Neutrophil (primary cell): ENCODE results near the gene BGLAP.

ENCODE experiments used
- H3K27ac ChIP-seq: fragments of 200-600 bp; sonication (generic); 2 replicates; pipeline ENCODE4 v1.5.1; 2016; ENCODE audit warnings: mild to moderate bottlenecking, moderate library complexity
- H3K27me3 ChIP-seq: fragments of 200-600 bp; sonication (generic); 2 replicates; pipeline ENCODE4 v1.6.0; 2016; ENCODE audit warnings: mild to moderate bottlenecking
- H3K36me3 ChIP-seq: fragments of 200-600 bp; sonication (generic); 2 replicates; pipeline ENCODE4 v1.5.1; 2017
- H3K4me1 ChIP-seq, 2 experiments: fragments of 200-600 bp in 1 of 2; sonication (generic) in 1 of 2; 1 replicate in 1 of 2; 2 replicates in 1 of 2; pipeline versions ENCODE4 v1.5.1 to v1.6.1; 2013 to 2016; ENCODE audit warnings: low read depth in 1 of 2, low read length in 1 of 2, mild to moderate bottlenecking in 1 of 2, moderate library complexity in 1 of 2; ENCODE audit not compliant: control insufficient read depth in 1 of 2, insufficient read depth in 1 of 2
- H3K4me3 ChIP-seq, 2 experiments: fragments of 200-600 bp in 1 of 2; sonication (generic) in 1 of 2; 1 replicate in 1 of 2; 2 replicates in 1 of 2; pipeline ENCODE4 v1.5.1; 2013 to 2016; ENCODE audit warnings: low read depth in 1 of 2, low read length in 1 of 2, mild to moderate bottlenecking in 1 of 2, moderate library complexity in 1 of 2
- H3K9me3 ChIP-seq: fragments of 200-600 bp; sonication (generic); 2 replicates; pipeline ENCODE4 v1.5.1; 2016
- TF ChIP-seq, protein P1 (sequence below): fragments of 200-600 bp; sonication (generic); IDR thresholded peaks from 2 replicates; pipeline ENCODE4 v1.5.1; 2016; ENCODE audit warnings: antibody characterized with exemption

BGLAP gene

DNA sequence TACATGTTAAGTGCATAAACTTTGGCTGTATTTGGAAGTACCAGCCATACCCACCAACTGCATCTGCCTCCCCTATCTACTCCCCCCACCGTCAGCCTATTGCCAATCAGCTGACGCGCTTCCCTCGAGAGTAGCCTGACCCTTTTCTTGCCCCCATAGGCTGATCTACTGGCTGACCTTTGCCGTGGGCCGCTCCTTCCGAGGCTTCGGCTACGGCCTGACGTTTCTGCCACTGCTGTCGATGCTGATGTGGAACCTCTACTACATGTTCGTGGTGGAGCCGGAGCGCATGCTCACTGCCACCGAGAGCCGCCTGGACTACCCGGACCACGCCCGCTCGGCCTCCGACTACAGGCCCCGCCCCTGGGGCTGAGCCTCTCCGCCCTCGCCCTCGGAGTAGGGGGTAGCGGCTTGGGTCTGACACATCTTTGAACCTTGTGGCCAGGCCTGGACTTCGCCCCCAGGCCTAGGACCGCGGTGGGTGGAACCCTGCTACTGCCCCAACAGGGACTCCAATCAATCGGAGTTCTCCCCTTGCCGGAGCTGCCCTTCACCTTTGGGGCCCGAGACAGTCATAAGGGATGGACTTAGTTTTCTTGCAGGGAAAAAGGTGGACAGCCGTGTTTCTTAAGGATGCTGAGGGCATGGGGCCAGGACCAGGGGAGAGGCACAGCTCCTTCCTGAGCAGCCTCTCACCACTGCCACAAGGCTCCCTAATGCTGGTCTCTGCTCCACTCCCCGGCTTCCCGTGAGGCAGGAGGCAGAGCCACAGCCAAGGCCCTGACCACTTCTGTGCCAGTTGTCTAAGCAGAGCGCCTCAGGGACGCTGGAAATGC lies 49.5 kb downstream of the BGLAP start:
- TF ChIP-seq, protein P1, sequence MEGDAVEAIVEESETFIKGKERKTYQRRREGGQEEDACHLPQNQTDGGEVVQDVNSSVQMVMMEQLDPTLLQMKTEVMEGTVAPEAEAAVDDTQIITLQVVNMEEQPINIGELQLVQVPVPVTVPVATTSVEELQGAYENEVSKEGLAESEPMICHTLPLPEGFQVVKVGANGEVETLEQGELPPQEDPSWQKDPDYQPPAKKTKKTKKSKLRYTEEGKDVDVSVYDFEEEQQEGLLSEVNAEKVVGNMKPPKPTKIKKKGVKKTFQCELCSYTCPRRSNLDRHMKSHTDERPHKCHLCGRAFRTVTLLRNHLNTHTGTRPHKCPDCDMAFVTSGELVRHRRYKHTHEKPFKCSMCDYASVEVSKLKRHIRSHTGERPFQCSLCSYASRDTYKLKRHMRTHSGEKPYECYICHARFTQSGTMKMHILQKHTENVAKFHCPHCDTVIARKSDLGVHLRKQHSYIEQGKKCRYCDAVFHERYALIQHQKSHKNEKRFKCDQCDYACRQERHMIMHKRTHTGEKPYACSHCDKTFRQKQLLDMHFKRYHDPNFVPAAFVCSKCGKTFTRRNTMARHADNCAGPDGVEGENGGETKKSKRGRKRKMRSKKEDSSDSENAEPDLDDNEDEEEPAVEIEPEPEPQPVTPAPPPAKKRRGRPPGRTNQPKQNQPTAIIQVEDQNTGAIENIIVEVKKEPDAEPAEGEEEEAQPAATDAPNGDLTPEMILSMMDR: no peak

More for the DNA sequence above, 49.5 kb downstream of the BGLAP start:
- H3K9me3 ChIP-seq: no peaks in the 10 kb centered on the region
- H3K27ac ChIP-seq: peak overlapping the region; percentile 57
- peak overlapping the region; percentile 48 to 54 for H3K4me3 ChIP-seq
- peaks cover 27 to 33% of the 10 kb centered on the region in 2 experiments for H3K4me1 ChIP-seq
- peaks cover 54% of the 10 kb centered on the region for H3K36me3 ChIP-seq
- H3K27me3 ChIP-seq: no peaks in the 10 kb centered on the region
